GM21576 (cell line): ENCODE results near the gene FOXC2.

ENCODE experiments used
- ATAC-seq: cut with Tn5 transposase; IDR thresholded peaks from one replicate; pipeline ENCODE4 v1.9.1; 2021; ENCODE audit warnings: mild to moderate bottlenecking, moderate library complexity; ENCODE audit not compliant: unreplicated experiment

The FOXC2 gene

DNA sequence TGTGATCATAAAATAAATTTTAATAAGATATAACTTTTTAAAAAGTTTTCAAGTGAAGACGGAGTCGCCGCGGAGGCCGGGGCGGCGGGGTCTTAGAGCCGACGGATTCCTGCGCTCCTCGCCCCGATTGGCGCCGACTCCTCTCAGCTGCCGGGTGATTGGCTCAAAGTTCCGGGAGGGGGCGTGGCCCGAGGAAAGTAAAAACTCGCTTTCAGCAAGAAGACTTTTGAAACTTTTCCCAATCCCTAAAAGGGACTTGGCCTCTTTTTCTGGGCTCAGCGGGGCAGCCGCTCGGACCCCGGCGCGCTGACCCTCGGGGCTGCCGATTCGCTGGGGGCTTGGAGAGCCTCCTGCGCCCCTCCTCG is at the start of gene FOXC2:
Gene FOXC2 (plus strand): TSS at position 229 of the 365 bp plus-strand sequence. CDS start 507 bp downstream, outside the sequence.
- ATAC-seq, result no peak

DNA sequence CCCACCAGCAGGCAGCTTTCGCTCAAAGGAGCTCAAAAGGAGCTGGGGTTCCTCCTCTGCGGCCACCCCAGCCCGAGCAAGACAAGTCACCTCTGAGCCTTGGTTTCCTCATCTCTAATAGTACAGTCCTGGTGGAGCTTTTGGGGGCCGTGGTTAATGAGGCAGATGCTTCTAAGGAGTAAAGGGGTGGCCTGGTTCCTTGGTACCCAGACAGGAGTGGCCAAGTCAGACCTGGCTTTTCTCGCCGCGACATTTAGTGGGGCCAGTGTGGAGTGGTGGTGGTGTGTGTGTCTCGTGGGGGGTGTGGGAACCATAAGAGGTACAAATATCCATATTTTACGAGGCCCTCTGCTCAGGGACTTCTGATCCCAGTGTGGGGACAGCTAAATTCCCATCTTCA is 49.6 kb upstream of the FOXC2 start:
- no peak for ATAC-seq

DNA sequence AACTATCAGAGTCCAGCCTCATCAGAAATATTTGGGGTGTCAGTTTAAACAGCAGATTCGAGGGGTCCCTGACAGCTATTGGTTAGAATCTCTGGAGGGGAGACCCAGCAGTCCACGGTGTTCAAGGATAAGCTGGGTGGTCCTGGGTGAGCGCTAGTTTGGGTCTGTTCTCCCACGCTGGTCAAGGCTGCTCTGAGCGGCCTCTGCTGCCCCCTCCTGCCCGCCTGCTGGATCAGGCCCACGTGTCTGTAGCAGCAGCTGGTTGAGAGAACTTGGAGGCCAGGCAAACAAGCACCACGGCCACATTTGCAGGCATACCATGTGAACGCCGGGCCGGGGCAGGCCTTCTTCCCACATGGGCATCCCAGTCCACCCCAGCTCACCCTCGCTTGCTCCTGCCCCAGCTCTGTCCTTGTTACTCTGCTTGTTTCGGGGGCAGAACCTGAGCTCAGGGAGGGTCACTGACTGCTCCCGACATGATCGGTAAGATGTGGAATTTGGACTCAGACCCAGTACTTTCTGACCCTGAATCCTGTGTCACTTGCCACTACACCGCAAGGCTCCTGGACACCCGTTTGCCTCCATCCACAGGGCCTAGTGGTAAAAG is 48.9 kb upstream of the FOXC2 start:
- no peak for ATAC-seq

DNA sequence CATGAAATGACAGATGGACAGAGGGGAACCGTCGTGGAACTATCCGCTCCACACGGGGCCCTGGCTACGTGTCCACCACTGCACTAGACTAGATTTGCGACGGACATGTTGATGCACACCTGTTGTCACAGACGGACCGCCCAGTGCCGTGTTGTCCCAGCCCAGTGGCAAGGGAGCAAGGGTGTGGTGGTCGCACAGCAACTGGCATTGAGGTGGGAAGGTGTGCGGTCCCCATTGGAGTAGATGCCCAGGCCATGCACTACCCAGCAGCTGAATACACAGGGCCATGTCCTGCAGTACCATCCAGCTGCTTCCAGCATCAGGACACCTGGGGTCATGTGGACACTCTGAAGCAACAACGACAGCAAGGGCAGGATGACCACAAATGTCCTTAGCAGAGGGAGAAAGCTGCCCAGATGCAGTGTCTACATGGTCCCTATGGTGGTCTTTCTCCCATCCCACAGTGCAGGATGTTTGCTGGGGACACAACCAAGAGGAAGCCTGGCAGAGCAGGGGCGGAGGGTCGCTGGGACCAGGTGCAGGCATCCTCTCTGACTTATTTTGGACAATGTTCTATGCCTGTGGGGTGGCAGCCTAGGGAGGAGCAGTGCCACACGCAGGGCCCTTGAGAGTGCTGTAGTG is 47.5 kb upstream of the FOXC2 start:
- no peak for ATAC-seq

DNA sequence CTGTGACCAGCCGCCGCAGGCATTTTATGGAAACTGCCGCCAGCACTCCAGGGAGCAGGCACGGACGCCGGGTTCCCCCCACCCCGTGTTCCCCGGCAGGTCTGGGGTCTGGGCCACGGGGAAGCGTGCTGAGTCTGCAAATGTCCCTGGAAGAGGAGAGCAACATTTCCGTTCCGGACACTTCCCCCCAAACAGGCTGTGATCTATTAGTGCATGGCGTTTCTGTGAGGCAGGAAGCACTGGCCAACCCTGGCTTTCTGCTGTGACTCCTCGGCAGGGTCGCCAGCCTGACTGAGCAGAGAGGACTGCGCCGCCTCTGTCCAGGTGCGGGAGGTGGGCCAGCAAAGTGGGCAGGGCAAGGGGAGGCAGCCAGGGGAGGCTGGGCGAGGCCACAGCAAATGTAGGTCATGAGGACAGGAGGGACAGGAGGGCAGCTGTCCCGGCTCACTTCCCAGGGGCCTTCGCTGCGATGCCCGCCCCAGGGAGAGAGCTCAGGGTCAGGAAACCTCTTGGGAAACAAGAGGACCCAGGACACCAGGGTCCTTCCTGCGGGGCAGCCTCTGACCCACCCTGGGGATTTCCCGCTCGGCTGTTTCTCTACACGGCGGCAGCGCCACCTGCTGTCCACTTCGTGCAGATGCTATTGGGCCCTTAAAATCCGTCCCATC is 46.8 kb upstream of the FOXC2 start:
- no peak for ATAC-seq

DNA sequence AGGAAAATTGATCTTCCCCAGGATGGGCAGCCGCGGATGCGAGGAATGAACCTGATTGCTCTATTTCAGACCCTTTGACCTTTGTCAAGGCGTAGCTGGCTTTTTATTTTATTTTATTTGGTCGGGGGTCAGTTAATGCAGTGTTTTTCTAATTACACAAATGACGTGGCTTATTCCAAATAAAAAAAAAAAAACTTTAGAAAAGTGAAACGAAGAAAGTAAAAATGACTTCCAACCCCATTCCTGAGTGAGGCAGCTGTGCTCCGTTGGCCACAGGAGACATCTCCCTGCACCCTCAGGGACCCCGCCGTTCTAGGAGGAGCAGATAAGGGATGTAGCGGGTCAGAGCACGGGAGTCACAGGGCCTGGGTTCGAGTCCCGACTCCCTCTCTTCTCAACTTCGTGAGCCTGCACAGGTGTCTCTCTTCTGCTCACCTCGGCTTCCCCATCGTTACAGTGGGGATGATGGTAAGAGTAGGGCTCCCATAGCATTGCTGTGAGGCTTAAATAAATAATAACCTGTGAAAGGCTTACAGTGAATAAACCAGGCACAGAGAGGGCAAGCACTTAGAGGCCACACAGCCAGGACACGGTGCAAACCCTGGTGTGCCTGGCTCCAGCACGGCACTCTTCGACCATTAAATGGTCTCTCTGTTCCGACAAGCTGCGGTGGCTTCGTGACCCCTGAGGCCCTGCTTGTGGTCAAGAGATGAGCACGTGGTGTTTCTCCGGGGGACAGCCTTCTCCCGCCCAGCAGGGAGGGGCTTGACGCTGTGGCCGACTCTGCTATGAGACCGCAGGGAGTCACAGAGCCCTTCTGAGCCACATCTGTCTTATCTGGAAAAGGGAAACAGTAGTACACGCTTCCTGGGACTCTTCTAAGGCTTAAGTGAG is 46.1 kb upstream of the FOXC2 start:
- no peak for ATAC-seq

DNA sequence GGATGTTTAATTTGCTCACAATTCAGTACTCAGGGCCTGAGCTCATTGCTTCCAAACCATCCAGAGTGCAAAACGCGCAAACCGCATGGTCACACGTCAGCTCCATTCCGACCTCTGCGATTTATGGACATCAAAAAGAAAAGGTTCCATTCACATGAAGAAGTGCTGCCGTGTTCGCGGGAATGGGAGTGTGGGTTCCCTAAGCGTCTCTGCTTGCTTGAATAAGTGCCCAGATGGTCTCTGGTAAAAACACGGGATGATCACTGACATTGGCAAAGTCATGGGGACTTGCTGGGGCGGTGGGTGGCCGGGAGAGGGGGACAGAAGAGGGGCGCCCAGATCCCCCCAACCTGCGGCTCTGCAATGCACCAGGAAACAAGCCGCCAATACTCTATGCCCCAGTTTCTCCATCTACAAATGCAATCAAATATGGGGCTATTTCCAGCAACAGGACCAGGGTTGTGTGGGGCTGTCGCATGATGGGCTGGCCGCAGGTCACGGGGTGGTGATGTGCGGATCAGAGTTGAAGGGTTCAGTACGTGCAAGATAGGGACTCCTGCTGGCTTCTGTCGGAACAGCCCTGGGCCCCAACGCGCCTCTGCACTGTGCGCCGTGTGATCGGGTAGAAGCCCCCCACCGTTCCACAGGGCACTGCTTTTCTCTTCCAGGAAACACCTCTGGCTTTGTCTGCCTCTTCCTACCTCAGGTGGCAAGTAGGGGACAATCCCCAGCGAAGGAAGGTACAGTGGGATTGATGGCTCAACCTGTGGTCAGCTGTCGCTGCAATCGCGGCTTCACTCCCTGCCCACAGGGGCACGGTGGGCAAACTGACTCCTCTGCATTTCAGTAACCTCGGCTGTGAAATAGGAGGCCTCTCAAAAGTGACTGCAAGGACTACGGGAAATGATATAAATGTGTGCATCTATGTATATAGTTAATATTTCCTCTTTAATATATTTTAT is 45.1 kb upstream of the FOXC2 start:
- no peak for ATAC-seq

DNA sequence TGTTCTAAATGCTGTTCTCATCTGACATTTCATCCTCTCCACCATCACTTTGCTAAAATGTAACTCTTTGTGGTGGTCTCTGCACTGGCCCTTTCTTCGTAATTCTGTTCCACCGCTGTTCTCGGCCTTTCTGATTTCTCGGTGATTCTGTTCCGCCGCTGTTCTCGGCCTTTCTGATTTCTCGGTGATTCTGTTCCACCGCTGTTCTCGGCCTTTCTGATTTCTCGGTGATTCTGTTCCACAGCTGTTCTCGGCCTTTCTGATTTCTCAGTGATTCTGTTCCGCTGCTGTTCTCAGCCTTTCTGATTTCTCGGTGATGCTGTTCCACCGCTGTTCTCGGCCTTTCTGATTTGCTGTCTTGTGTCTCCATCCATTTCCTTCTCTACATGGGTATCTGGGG is 44.0 kb upstream of the FOXC2 start:
- no peak for ATAC-seq

DNA sequence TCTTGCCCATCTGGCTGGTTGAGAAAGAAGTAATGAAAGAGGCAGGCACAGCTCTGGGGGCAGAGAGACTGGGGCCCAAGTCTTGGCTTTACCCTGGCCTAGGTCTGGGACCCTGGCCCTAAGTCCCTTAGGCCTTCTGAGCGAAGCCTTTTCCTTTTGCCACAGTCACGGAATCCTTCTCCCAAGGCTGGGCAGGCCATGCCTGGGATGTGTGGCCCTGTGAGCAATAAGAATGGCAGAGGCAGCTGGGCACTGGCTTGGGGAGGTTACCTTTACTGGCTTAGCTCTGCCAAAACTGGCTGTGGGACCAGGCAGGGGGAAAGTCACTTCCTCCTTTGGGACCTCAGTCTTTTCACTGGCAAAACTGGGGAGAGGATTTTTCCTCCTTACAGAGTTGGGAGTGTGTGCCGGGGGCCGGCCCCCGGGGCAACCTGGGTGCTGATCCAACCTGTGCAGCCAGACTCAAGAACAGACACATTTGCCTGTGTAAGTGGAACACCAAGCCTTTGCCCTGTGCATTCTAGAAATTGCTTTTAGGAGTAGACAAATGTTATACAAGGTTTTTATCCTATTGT is 43.4 kb upstream of the FOXC2 start:
- ATAC-seq, result no peak

DNA sequence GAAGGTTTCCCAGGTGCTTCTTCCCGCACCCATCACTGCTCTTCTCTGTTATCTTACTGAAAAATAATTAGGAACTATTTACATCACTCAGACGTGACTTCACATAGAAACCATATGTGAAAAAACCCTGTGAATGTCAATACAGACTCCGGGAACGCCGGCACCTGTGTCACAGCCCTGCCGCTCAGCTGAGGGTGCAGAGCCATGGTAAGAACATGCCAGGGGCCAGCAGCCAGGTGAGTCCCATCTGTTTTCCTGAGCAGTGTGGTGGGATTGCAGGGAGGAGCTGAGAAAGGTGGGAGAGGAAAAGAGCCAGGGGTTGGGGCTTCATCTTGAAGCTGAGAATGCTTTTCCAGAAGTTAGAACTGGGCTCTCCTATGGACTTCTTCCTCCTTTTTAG is 42.6 kb upstream of the FOXC2 start:
- no peak for ATAC-seq

DNA sequence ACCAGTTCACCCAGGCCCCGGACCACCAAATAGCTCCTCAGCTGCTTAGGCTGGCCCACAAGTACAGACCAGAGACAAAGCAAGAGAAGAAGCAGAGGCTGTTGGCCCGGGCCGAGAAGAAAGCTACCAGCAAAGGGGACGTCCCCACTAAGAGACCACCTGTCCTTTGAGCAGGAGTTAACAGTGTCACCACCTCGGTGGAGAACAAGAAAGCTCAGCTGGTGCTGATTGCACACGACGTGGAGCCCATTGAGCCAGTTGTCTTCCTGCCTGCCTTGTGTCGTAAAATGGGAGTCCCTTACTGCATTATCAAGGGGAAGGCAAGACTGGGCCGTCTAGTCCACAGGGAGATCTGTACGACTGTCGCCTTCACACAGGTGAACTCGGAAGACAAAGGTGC is 40.9 kb upstream of the FOXC2 start:
- no peak for ATAC-seq

DNA sequence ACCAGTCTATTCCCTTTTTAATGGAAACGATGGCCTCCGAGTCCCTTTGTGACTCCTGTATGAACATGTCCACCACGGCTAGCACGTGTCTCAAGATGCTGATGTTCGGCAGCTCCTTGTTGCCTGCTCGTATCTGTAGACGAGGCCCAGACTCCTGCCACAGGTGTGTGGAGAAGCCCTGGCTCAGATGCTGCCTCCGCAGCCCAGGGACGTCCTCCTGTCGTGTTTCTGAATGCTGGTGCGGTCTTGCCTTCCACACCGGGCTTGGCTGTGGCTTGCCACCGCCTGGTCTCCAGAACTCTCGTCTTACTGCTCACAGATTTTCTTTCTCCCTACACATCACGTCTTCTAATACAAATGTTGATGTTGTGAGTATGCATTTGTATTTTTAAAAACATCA is 39.3 kb upstream of the FOXC2 start:
- ATAC-seq, result no peak

DNA sequence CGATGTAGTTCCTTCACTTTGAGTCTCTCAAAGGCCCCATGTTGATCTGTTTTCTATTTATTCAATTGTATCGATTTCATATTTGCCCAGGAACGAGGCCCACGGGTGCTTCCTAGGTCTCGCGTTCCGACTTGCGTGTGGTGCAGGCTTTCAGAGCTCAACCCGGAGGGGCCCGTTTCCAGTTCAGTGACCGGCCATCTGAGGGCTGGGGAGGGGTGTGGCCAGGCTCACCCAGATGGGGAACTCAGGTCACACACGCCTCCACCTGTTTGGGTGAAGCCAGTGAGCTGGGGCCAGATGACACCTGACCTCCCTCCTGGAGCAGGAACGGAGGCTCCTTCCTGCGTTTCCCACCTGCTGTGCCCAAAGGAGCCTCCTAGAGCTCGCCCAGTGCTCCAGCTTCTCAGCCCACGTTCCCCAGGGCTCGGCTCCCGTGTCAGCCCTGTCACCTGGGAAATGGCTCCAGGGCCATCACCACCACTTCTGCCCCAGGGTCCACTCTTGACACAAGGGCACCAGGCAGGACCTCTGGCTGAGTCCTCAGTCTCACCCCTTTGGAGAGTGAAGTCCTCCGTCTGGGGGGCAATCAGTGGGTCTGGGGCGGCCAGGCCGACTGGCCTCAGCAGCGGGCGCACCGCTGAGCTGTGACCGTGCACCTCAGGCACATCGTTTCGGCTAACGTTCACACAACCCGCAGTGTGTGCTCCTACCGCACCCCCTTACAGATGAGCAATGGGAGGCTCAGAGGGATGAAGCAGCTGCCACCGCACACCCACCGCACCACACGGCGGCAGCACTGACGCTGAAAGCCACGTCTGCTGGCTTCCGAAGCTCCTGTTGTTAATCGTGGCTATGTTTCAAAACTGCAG is 38.3 kb upstream of the FOXC2 start:
- ATAC-seq, result no peak

DNA sequence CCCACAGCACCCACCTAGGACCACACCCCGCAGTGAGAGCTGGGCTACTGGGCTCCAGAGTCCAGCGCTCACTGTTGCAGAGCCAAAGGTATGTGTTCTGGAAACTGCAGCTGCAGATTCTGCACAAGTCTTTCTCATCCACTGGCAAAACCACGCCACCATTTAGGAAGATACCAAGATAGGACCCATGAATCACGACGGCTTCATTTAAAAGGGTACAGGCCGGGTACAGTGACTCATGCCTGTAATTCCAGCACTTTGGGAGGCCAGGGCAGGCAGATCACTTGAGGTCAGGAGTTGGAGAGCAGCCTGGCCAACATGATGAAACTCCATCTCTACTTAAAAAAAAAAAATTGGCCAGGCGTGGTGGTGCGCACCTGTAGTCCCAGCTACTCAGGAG is 37.5 kb upstream of the FOXC2 start:
- no peak for ATAC-seq

DNA sequence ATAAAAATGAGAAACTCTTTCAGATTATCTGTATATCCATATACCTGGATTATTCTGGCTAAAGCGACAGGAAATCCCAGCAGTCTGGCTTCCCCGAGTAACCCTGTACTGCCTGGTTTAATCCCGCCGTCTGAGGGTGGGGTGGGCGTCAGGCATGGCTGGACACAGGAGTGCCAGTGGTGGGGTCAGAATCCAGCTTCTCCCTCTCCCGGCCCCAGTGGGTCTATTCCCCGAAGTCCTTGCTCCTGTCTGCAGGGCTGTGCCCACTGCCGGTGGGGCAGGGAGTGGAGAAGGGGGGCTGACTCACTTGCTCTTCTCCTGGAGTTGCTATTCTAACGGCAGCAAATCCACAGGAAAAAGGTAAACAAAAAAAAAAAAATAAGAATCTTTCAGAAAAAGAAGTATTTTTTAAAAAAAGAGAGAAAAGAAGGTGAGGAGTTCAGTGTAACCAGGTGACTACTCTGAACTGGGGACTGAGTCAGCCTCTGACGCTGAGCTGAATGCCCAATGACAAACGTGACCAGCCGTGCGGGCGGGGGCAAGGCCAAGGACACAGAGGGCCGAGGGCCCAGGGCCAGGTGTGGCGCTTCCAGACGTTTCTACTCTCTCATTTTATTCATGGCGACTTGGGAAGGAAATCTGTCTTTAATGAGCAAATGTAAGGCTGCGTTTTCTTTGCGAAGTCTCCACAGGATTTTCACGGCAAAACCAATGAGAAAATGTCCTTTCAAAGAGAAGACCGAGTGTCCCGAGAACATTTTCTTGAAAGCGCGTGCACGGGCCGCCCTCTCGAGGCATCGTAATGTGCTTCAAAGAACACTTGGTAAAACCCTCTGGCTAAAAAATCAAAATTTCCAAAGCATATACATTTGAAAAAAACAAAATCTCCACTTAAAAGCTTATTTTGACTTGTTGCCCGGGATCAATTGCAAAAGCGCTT is 36.1 kb upstream of the FOXC2 start:
- ATAC-seq, result no peak

DNA sequence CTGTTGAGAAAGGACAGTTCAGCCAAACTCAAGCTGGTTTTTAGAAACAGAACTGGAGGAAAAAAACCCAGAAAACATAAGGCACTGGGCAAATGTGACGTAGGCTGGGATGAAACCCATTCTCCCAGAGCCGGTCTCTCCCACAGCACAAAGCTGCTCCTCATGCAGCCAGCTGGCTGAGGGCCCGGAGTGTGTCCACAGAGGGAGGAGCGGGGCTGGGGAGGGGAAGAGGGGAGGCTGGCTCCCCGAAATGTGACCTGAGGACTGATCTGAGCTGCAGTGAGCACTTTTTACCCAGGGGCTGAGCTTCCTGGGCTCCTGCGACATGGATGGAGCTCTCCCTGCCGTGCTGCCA is 35.5 kb upstream of the FOXC2 start:
- ATAC-seq, result no peak

DNA sequence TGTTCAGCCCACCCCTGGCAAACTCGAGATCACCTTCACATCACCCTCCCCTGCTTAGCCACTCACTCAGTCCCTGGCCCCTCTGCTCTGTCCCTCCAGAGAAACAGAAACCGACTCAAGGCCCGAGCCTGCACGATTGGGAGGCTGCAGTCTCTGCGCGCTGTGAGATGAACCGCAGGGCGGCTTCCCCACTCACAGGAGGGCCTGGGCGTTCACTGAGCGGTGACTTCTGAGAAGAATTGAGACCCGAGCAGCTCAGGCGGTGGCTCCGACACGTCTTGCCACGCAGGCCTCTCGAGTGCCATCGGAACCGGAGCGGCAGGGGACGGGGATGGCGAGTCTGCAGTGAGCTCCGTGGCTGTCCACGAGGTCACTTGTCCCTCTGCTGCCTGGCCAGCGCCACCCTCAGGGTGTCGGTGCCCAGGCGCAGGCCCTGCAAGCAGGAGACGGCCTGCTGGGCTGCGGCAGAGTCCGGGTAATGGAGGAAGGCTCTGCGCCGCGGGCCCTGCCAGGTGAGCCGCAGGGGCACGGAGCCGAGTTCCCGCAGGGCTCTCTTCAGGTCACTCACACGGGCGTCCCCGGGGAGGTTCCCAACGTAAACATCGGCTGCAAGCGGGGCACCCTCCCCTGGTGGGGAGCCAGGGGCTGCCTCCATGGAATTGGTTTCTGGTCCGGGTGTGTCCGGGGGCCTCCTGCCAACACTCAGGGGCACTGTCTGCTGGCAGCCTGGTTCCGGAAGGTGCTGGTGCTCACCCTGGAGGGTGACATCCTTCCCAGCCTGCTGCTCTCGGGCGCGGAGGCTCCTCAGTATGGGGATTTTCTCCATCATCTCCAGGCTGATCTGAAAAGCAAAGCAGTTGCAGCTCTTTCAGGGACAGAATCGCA is 34.7 kb upstream of the FOXC2 start:
- no peak for ATAC-seq
